GM21381 (cell line): Measurements from ENCODE around the gene AP1M1.

Experiments
- ATAC-seq: cut with Tn5 transposase; IDR thresholded peaks from one replicate; pipeline ENCODE4 v1.9.1; 2021; ENCODE audit warnings: mild to moderate bottlenecking, moderate library complexity; ENCODE audit not compliant: unreplicated experiment

AP1M1 gene

GRCh38 chr19:16207490-16208025 is 9.8 kb downstream of the AP1M1 start:
- ATAC-seq: no peak

GRCh38 chr19:16208064-16208759 is 10.5 kb downstream of the AP1M1 start:
- ATAC-seq: no peak

DNA sequence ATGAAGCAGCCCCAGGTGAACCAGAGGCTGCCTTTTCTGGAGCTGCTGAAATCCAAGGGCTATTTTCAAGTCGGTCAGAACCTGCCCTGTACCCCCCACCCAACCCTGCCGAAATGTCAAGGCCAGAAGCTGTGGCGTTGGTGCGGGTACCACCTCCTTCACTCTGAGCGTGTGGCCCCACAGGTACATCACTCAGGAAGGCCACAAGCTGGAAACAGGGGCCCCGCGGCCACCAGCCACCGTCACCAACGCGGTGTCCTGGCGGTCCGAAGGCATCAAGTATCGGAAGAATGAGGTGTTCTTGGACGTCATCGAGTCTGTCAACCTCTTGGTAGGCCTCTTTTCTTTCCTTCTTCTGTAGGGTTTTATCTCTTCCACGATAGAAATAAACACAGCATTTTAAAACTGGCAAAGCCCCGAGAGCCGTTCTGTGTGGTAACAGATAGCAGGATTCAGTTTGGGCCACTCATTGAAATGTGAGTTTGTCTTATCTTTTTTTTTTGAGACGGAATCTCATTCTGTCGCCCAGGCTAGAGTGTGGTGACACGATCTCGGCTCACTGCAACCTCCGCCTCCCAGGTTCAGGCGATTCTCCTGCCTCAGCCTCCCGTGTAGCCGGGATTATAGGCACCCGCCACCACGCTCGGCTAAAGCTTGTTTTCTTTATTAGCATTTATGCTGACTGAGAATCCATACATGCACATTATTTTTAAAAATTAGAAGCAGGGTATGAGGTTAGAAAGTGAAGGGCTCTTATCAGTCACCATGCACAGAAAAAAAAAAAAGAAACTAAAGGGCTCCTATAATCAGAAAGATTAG is 11.3 kb downstream of the AP1M1 start:
- no peak for ATAC-seq

DNA sequence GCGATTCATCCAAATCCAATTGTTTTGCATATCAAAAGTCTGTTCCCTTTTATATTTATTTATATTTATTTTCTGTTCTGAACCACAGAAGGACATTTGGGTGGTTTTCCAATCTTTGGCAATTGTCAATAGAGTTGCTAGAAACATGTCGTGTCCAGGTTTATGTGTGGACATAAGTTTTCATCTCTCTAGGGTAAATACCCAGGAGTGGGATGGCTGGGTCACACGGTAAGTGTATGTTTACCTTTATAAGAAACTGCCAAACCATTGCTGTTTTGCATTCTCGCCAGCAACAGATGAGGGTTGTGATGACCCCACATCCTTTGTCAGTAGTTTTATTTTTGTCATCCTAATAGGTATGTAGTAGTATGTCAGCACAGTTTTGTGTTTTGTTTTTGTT is 12.5 kb downstream of the AP1M1 start:
- no peak for ATAC-seq

GRCh38 chr19:16213076-16213475 is 15.4 kb downstream of the AP1M1 start:
- no peak for ATAC-seq

GRCh38 chr19:16216744-16217670 is 19.3 kb downstream of the AP1M1 start:
- no peak for ATAC-seq

DNA sequence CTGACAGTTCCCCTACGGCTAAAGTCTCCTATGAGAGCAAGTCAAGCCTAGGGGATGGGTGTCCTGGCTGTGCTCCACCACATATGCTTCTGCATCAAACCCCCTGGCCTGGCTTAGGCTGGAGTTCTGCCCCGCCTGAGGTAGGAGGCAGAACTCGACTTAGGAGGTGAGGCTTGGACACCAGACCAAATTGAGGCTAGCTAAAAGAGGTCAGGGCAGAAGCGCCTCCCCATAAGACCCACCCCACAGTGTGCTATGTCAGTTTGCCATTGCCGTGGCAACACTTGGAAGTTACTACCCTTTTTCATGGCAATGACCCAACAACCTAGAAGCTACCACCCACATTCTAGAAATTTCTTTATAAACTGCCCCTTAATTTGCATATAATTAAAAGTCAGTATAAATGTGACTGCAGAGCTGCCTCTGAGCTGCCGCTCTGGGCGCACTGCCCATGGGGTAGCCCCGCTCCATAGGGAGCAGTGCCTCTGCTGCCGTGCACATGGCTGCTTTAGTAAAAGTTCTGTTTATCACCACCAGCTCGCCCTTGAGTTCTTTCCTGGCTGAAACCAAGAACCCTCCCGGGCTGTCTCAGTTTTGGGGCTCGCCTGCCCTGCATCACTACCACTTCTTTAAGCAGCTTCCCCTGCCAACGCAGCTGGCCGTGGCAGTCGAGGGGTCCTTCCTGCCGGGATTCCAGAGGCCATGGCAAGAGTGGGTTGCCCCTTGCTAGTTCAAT is 20.2 kb downstream of the AP1M1 start:
- ATAC-seq: no peak

- no peak for ATAC-seq
Measured at GRCh38 chr19:16218851-16219250, 21.1 kb downstream of the AP1M1 start.

GRCh38 chr19:16222806-16223205 is 25.1 kb downstream of the AP1M1 start:
- no peak for ATAC-seq

GRCh38 chr19:16223746-16224145 is 26.0 kb downstream of the AP1M1 start:
- ATAC-seq: no peak

DNA sequence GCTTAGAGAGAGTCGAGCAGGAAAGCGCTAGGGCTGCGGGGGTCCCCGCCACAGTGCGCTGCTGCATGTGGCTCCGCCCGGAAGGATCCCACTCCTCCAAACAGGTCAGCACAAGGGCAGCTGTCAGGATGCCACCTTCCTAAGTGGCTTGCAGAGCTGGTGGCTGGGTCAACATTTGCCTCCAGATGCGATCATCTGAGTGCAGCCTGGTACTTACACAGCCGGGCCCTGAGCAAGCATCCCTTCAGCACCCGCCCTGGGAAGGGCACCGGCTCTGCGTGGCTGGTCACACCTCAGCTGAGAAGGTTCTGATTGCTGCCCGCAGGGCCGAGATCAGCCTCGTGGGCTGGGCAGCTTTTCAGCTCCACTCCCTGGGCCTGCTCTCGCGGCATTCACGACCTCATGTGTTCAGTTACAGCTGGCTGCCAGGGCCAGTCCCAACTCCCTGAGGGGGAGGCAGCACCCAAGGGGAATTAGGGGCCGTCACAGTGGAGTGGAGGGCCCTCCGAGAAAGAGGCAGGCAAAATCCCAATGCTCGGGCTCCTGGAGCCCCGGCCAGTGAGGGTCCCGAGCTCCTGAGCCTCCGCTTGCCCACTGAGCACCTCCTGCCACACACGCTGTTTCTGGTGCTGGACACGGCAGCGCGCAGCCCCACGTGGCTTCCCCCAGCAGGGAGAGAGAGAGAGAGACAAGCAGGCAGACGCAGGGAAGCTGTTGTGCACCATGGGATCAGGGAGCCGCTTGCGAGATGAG is 26.8 kb downstream of the AP1M1 start:
- no peak for ATAC-seq

DNA sequence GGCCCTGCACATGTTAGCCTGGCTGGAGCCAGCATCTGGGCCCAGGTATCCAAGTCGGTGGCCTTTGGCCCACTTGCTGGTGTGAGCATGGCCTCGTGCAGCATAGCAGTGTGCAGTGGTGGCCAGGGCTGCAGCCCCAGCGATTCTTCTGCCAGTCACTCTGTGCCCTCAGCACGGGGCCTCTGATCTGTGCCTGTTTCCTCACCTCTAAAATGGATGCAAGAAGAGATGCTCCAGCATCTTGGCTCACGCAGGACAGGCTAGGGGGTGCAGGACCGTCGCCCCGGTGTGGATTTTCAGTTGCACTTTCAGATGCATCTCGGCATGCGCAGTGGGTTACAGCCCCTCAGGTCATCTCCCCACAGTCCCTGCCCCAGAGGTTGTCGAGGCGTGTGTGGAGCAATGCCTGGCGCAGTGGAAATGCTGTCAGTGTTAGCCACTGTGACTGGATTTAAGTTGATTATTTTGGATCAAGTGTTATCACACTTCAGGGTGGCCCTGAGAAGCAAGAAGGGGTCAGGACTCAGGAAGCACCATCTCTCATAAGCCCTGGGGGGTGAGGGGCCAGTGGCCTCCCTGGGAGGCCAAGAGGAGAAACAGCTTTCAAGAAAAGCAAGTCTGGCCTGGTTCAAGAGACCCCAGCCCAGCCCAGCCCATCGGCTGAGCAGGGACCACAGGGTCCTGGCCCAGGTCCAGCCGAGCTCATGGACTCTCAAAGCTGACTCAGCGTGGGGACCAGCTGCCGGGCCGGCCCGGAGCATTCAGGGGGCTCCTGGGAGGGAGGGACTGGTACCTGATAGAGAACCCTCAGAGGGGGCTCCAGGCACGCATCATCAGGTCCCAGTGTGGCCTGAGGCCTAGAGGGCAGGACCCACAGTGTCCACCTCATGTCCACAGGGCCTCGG is 27.8 kb downstream of the AP1M1 start:
- ATAC-seq: no peak

GRCh38 chr19:16226184-16226591 is 28.5 kb downstream of the AP1M1 start:
- no peak for ATAC-seq

- ATAC-seq: no peak
Measured at GRCh38 chr19:16226878-16227836, 29.4 kb downstream of the AP1M1 start.

DNA sequence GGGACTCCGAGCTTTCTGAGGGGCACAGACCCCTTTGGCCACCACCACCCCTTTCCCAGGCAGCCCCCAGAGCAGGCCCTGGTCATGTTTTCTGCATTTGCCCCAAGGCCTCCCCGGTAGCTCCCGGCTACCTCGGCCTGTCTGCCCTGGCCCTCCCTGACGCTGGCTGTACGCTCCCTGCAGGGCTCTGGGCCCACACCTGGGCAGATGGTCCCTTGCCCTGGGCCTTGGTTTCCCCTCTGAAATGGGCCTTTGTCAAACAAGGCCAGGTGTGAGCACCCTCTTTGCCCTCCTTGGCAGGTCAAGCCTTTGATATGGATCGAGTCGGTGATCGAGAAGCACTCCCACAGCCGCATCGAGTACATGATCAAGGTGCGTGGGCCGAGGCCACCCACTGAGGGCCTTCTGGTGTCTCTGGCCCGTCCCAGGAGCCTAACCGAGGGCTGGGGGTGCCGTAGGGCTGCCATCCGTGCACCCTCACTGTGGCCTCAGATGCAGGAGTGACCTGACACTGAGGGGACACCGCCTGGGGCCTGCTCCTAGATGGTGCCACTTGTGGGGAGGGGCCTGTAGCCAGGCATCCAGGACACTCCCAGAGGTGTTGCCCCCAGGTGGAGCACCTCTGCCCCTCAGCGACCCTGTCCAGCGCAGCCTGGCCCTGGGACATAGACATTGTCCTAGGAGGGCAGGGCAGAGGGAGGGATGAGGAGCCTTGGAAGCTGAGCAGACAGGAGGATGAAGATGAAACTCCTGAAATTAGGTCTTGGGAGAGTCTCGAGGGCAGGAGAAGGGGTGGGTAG is 30.3 kb downstream of the AP1M1 start:
- no peak for ATAC-seq

DNA sequence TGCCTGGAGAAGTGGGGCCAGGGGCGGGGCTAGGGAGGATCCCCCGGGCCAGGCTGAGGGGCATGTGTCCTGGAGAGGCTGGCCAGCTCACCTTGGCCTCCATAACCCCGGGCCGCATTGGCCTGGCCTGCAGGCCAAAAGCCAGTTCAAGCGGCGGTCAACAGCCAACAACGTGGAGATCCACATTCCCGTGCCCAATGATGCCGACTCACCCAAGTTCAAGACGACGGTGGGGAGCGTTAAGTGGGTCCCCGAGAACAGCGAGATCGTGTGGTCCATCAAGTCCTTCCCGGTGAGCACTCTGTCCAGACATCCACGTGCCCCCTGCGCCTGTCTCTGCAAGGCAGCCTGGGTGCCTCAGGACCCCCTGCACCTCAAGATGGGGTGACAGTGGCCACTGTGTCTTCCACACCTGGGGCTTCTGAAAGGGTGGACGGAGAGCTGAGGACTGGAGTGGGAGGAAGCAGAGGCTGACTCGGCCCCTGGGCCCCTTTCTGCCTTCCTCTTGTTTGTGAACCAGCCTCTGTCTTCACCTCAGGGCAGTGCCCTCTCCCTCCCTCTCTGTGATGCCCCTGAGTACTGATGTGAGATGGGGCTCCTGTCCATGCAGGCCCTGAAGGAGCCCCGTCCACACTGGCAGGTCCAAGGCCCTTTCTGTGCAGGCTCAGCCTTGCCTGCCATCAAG is 31.1 kb downstream of the AP1M1 start:
- no peak for ATAC-seq
